Measurements from ENCODE around the gene IRX6.

The IRX6 gene

GRCh38 chr16:55324285-55325079 is 479 bp downstream of the IRX6 start:
- no peak for DNase-seq

- no peak for DNase-seq
These were observed 1.1 kb downstream of the IRX6 start for GRCh38 chr16:55325080-55325447.

GRCh38 chr16:55325458-55326109 is 1.6 kb downstream of the IRX6 start:
- no peak for DNase-seq

GRCh38 chr16:55326261-55327092 is 2.5 kb downstream of the IRX6 start:
- no peak for DNase-seq

- DNase-seq, result no peak
These were observed 4.9 kb downstream of the IRX6 start for GRCh38 chr16:55328611-55329569.

- DNase-seq, result no peak
These were observed 5.9 kb downstream of the IRX6 start for GRCh38 chr16:55329791-55330428.

- no peak for DNase-seq
These were observed 7.0 kb downstream of the IRX6 start for GRCh38 chr16:55330781-55331647.

- no peak for DNase-seq
These were observed 7.7 kb downstream of the IRX6 start for GRCh38 chr16:55331648-55332185.

- DNase-seq, result no peak
These were observed 9.7 kb downstream of the IRX6 start for GRCh38 chr16:55333684-55334083.

- DNase-seq, result no peak
These were observed 14.6 kb downstream of the IRX6 start for GRCh38 chr16:55338646-55339045.

GRCh38 chr16:55340445-55340844 is 16.4 kb downstream of the IRX6 start:
- no peak for DNase-seq

- DNase-seq, result no peak
These were observed 17.7 kb downstream of the IRX6 start for GRCh38 chr16:55341681-55342080.

- no peak for DNase-seq
These were observed 22.5 kb downstream of the IRX6 start for GRCh38 chr16:55346475-55346874.

- DNase-seq, result no peak
These were observed 25.9 kb downstream of the IRX6 start for GRCh38 chr16:55349867-55350266.

GRCh38 chr16:55350984-55351383 is 27.0 kb downstream of the IRX6 start:
- DNase-seq, result no peak

- DNase-seq, result no peak
These were observed 27.9 kb downstream of the IRX6 start for GRCh38 chr16:55351936-55352335.

- DNase-seq, result no peak
These were observed 33.2 kb downstream of the IRX6 start for GRCh38 chr16:55357241-55357640.

GRCh38 chr16:55359946-55360345 is 35.9 kb downstream of the IRX6 start:
- DNase-seq, result no peak

- no peak for DNase-seq
These were observed 40.8 kb downstream of the IRX6 start for GRCh38 chr16:55364811-55365210.

GRCh38 chr16:55367301-55367811 is 43.4 kb downstream of the IRX6 start:
- DNase-seq, result no peak
